AG09319 (cell line): ENCODE measurements around the gene HTR1E.
"Not testable (repeated sequence)": the region's sequence is repeated elsewhere in the genome, so short reads cannot be mapped to it uniquely, and the experiment has no call there.

Experiments
- DNase-seq: peaks from one replicate; pipeline ENCODE4 v3.0.0-alpha.2; 2010; ENCODE audit warnings: low read depth; ENCODE audit errors: extremely low read depth
- CTCF ChIP-seq: IDR thresholded peaks from 2 replicates; pipeline ENCODE4 v1.5.1; 2011; ENCODE audit warnings: low read depth, mild to moderate bottlenecking, inconsistent platforms, low read length, moderate library complexity

Gene HTR1E

GRCh38 chr6:86937219-86938079 lies at the start of gene HTR1E:
Gene HTR1E, plus strand, starts transcription at chr6:86937528. Its CDS starts 77,807 bp downstream, at chr6:87015335.
- DNase-seq, result no peak

GRCh38 chr6:86888301-86888700 lies 49.0 kb upstream of the HTR1E start:
- TF ChIP-seq CTCF, result no peak
- DNase-seq, result no peak

More at GRCh38 chr6:86937219-86938079, at the start of gene HTR1E:
- TF ChIP-seq CTCF, result peak; percentile 19

- not testable (repeated sequence) for DNase-seq
Observed at GRCh38 chr6:86897265-86897664, 40.1 kb upstream of the HTR1E start.

- TF ChIP-seq CTCF, result no peak
- no peak for DNase-seq
Observed at GRCh38 chr6:86913795-86914194, 23.5 kb upstream of the HTR1E start.

GRCh38 chr6:86916393-86916792 lies 20.9 kb upstream of the HTR1E start:
- DNase-seq, result no peak
- no peak for TF ChIP-seq CTCF

GRCh38 chr6:86927138-86927537 lies 10.2 kb upstream of the HTR1E start:
- not testable (repeated sequence) for DNase-seq

- not testable (repeated sequence) for DNase-seq
Observed at GRCh38 chr6:86927859-86928258, 9.5 kb upstream of the HTR1E start.

- no peak for TF ChIP-seq CTCF
- no peak for DNase-seq
Observed at GRCh38 chr6:86934365-86934764, 3.0 kb upstream of the HTR1E start.

GRCh38 chr6:86936834-86937218 lies 502 bp upstream of the HTR1E start:
- no peak for DNase-seq
- no peak for TF ChIP-seq CTCF
